CD4-positive, CD25-positive, alpha-beta regulatory T cell (primary cell): ENCODE data around the gene WDR27. TPM values are rescaled to one million over a fixed set of nuclear protein-coding genes. Genes with fewer than 3 reads are reported as not detected.

Experiments used
- ATAC-seq, 2 donors: fragments of 150-1000 bp; cut with Tn5 transposase; one replicate each; pipeline ENCODE4 v1.10.0; 2021; ENCODE audit warnings: low read depth in 2 of 2, moderate number of reproducible peaks in 2 of 2, moderate library complexity in 1 of 2
- DNase-seq, 3 donors: peaks; one replicate each; pipeline versions ENCODE4 v3.0.0 to v3.0.0-alpha.2; 2012 to 2022; ENCODE audit warnings: mixed read lengths in 1 of 3
- H3K27ac ChIP-seq: one replicate; pipeline ENCODE4 v1.7.0; 2013; ENCODE audit warnings: mild to moderate bottlenecking, low read length; ENCODE audit not compliant: insufficient read depth, poor library complexity, severe bottlenecking
- H3K27me3 ChIP-seq: one replicate; pipeline ENCODE4 v1.7.0; 2013; ENCODE audit warnings: low read length; ENCODE audit not compliant: control insufficient read depth, insufficient read depth
- H3K36me3 ChIP-seq: one replicate; pipeline ENCODE4 v1.7.0; 2013; ENCODE audit warnings: mild to moderate bottlenecking, low read length, moderate library complexity; ENCODE audit not compliant: control insufficient read depth, insufficient read depth
- H3K4me1 ChIP-seq: 2 replicates; pipeline ENCODE4 v1.7.0; 2013; ENCODE audit warnings: mild to moderate bottlenecking, low read length; ENCODE audit not compliant: insufficient read depth, control insufficient read depth, poor library complexity, severe bottlenecking
- H3K4me3 ChIP-seq: one replicate; pipeline ENCODE4 v1.7.0; 2013; ENCODE audit warnings: low read depth, mild to moderate bottlenecking, low read length, moderate library complexity
- H3K9me3 ChIP-seq, 2 experiments: 1 replicate in 1 of 2; 2 replicates in 1 of 2; pipeline ENCODE4 v1.7.0; 2013; ENCODE audit warnings: low read length in 2 of 2, mild to moderate bottlenecking in 1 of 2, moderate library complexity in 1 of 2; ENCODE audit not compliant: control insufficient read depth in 2 of 2
- H3K27ac Mint-ChIP-seq, 3 donors: one replicate each; pipeline ENCODE4 v1.8.0; 2020 to 2022; ENCODE audit warnings: mild to moderate bottlenecking in 3 of 3, mixed read lengths in 3 of 3, moderate library complexity in 2 of 3
- H3K27me3 Mint-ChIP-seq: one replicate; pipeline ENCODE4 v1.8.0; 2022; ENCODE audit warnings: mild to moderate bottlenecking, mixed read lengths
- H3K36me3 Mint-ChIP-seq: one replicate; pipeline ENCODE4 v1.8.0; 2020; ENCODE audit warnings: mixed read lengths
- H3K4me1 Mint-ChIP-seq, 4 donors: one replicate each; pipeline ENCODE4 v1.8.0; 2020 to 2022; ENCODE audit warnings: mixed read lengths in 4 of 4, mild to moderate bottlenecking in 1 of 4
- H3K4me3 Mint-ChIP-seq, 4 donors: one replicate each; pipeline ENCODE4 v1.8.0; 2020 to 2022; ENCODE audit warnings: mild to moderate bottlenecking in 4 of 4, mixed read lengths in 4 of 4, moderate library complexity in 3 of 4
- H3K9me3 Mint-ChIP-seq, 7 donors: one replicate each; pipeline ENCODE4 v1.8.0; 2020 to 2022; ENCODE audit warnings: mixed read lengths in 7 of 7, mild to moderate bottlenecking in 3 of 7, moderate library complexity in 2 of 7
- polyA plus RNA-seq, 4 donors: library from polyadenylated mRNA; unstranded; fragments of 300-500 nt; fragmentation: Illumina TruSeq; gene quantifications; one replicate each; pipeline ENCODE4 v1.2.3, GENCODE V29; 2021
- total RNA-seq: library from RNA; stranded (reverse); gene quantifications from one replicate; pipeline ENCODE4 v1.2.3, GENCODE V29; 2022

WDR27 gene
- total and polyA plus RNA-seq, 5 donors from 2014 or later, result 3.7 to 30.7 (median 5.1) TPM

GRCh38 chr6:169575365-169575764, 126.5 kb downstream of the WDR27 start:
- Mint-ChIP-seq H3K4me1 (peaks cover 0 to 6% (median 0%) of the 10 kb centered on the region in 4 donors), H3K4me3 (no peak overlapping the region), H3K36me3 (peaks cover 11% of the 10 kb centered on the region), H3K27me3 (no peaks in the 10 kb centered on the region), H3K27ac (no peak overlapping the region), H3K9me3 (no peaks in the 10 kb centered on the region)
- Histone ChIP-seq H3K36me3 (no peaks in the 10 kb centered on the region), H3K4me1 (no peaks in the 10 kb centered on the region), H3K27me3 (no peaks in the 10 kb centered on the region), H3K4me3 (no peak overlapping the region), H3K9me3 (no peaks in the 10 kb centered on the region), H3K27ac (no peak overlapping the region)
- DNase-seq, result no peak
- no peak for ATAC-seq

- peaks cover 17% of the 10 kb centered on the region for H3K36me3 Mint-ChIP-seq
Observed at GRCh38 chr6:169574420-169574819, 127.4 kb downstream of the WDR27 start.

GRCh38 chr6:169573883-169574282, 127.9 kb downstream of the WDR27 start:
- Histone ChIP-seq H3K4me3 (no peak overlapping the region), H3K9me3 (no peaks in the 10 kb centered on the region), H3K36me3 (no peaks in the 10 kb centered on the region), H3K27ac (no peak overlapping the region), H3K27me3 (no peaks in the 10 kb centered on the region), H3K4me1 (no peaks in the 10 kb centered on the region)
- no peak for ATAC-seq
- Mint-ChIP-seq H3K9me3 (no peaks in the 10 kb centered on the region), H3K27ac (no peak overlapping the region), H3K4me1 (peaks cover 0 to 4% (median under 1%) of the 10 kb centered on the region in 4 donors), H3K4me3 (no peak overlapping the region), H3K27me3 (no peaks in the 10 kb centered on the region), H3K36me3 (peaks cover 15% of the 10 kb centered on the region)
- DNase-seq, result no peak

More at GRCh38 chr6:169574420-169574819, 127.4 kb downstream of the WDR27 start:
- ATAC-seq (no peak), DNase-seq (no peak)
- H3K9me3 ChIP-seq, result no peaks in the 10 kb centered on the region
- H3K27me3 Mint-ChIP-seq, result no peaks in the 10 kb centered on the region
- no peaks in the 10 kb centered on the region for H3K27me3 ChIP-seq
- H3K4me3 Mint-ChIP-seq, result no peak overlapping the region
- H3K4me3 ChIP-seq, result no peak overlapping the region
- H3K27ac ChIP-seq, result no peak overlapping the region
- no peaks in the 10 kb centered on the region for H3K9me3 Mint-ChIP-seq
- H3K36me3 ChIP-seq, result no peaks in the 10 kb centered on the region
- no peak overlapping the region for H3K27ac Mint-ChIP-seq
- H3K4me1 ChIP-seq, result no peaks in the 10 kb centered on the region
- peaks cover 0 to 3% (median 1%) of the 10 kb centered on the region in 4 donors for H3K4me1 Mint-ChIP-seq

GRCh38 chr6:169571123-169571962, 130.5 kb downstream of the WDR27 start:
- no peak overlapping the region for H3K4me3 ChIP-seq
- peaks cover 6% of the 10 kb centered on the region for H3K36me3 Mint-ChIP-seq
- no peaks in the 10 kb centered on the region for H3K9me3 Mint-ChIP-seq
- peak overlapping the region in 1 of 3 donors; percentile 88 for H3K27ac Mint-ChIP-seq
- no peaks in the 10 kb centered on the region for H3K4me1 ChIP-seq
- H3K36me3 ChIP-seq, result no peaks in the 10 kb centered on the region
- H3K27me3 Mint-ChIP-seq, result no peaks in the 10 kb centered on the region
- H3K27me3 ChIP-seq, result no peaks in the 10 kb centered on the region
- no peak for DNase-seq
- no peaks in the 10 kb centered on the region for H3K9me3 ChIP-seq
- H3K4me3 Mint-ChIP-seq, result no peak overlapping the region
- no peak overlapping the region for H3K27ac ChIP-seq
- peaks cover 0 to 10% (median 6%) of the 10 kb centered on the region in 4 donors for H3K4me1 Mint-ChIP-seq
- no peak for ATAC-seq

- no peak overlapping the region for H3K4me3 Mint-ChIP-seq
- peaks cover 0 to 10% (median 6%) of the 10 kb centered on the region in 4 donors for H3K4me1 Mint-ChIP-seq
Observed at GRCh38 chr6:169568314-169569087, 133.3 kb downstream of the WDR27 start.

GRCh38 chr6:169567819-169568218, 134.0 kb downstream of the WDR27 start:
- no peak for DNase-seq
- no peak for ATAC-seq
- peak overlapping the region in 1 of 3 donors; percentile 20 for H3K27ac Mint-ChIP-seq
- no peak overlapping the region for H3K4me3 ChIP-seq
- H3K27me3 ChIP-seq, result no peaks in the 10 kb centered on the region
- no peaks in the 10 kb centered on the region for H3K27me3 Mint-ChIP-seq
- H3K4me3 Mint-ChIP-seq, result no peak overlapping the region
- peaks cover 0 to 3% (median 0%) of the 10 kb centered on the region in 7 donors for H3K9me3 Mint-ChIP-seq
- H3K27ac ChIP-seq, result no peak overlapping the region
- H3K4me1 Mint-ChIP-seq, result peaks cover 0 to 10% (median 6%) of the 10 kb centered on the region in 4 donors
- no peaks in the 10 kb centered on the region for H3K36me3 ChIP-seq
- no peaks in the 10 kb centered on the region for H3K4me1 ChIP-seq
- H3K9me3 ChIP-seq, result no peaks in the 10 kb centered on the region
- peaks cover 15% of the 10 kb centered on the region for H3K36me3 Mint-ChIP-seq

More at GRCh38 chr6:169568314-169569087, 133.3 kb downstream of the WDR27 start:
- peak in 1 of 3 donors; percentile 12 for DNase-seq
- Mint-ChIP-seq H3K36me3 (peaks cover 10% of the 10 kb centered on the region), H3K9me3 (no peaks in the 10 kb centered on the region), H3K27ac (no peak overlapping the region), H3K27me3 (no peaks in the 10 kb centered on the region)
- H3K4me3 ChIP-seq, result no peak overlapping the region
- no peaks in the 10 kb centered on the region for H3K27me3 ChIP-seq
- ATAC-seq, result no peak
- no peaks in the 10 kb centered on the region for H3K9me3 ChIP-seq
- H3K4me1 ChIP-seq, result no peaks in the 10 kb centered on the region
- H3K36me3 ChIP-seq, result no peaks in the 10 kb centered on the region
- no peak overlapping the region for H3K27ac ChIP-seq

GRCh38 chr6:169566961-169567750, 134.7 kb downstream of the WDR27 start:
- Histone ChIP-seq H3K9me3 (no peaks in the 10 kb centered on the region), H3K36me3 (no peaks in the 10 kb centered on the region), H3K4me3 (no peak overlapping the region), H3K27ac (no peak overlapping the region), H3K4me1 (no peaks in the 10 kb centered on the region), H3K27me3 (no peaks in the 10 kb centered on the region)
- Mint-ChIP-seq H3K4me1 (peaks cover 0 to 10% (median 6%) of the 10 kb centered on the region in 4 donors), H3K36me3 (peaks cover 21% of the 10 kb centered on the region), H3K9me3 (peaks cover 0 to 5% (median 0%) of the 10 kb centered on the region in 7 donors), H3K27me3 (no peaks in the 10 kb centered on the region), H3K4me3 (no peak overlapping the region), H3K27ac (peak overlapping the region in 1 of 3 donors; percentile 20)
- DNase-seq, result no peak
- no peak for ATAC-seq
